Measurements from ENCODE around the gene CHST15.

- TF ChIP-seq POLR2A (IDR thresholded peaks at IDR 0.05), result no peak
- no peak for TF ChIP-seq CTCF (IDR thresholded peaks at IDR 0.05)
Observed at GRCh38 chr10:124142960-124143359, 49.6 kb upstream of the CHST15 start.
